ENCODE data around the gene RBM33. TPM values are rescaled to one million over a fixed set of nuclear protein-coding genes. Genes with fewer than 3 reads are reported as not detected.
A peak's percentile ranks its signal among the peaks of the same experiment; 100 is the strongest.

RBM33 gene
- total and polyA plus RNA-seq, 10 of the 15 experiments (the other 5 are each of a cell fraction or from before 2014, with no cell fraction given) = 4.7 to 67.2 (median 24.3) TPM

DNA sequence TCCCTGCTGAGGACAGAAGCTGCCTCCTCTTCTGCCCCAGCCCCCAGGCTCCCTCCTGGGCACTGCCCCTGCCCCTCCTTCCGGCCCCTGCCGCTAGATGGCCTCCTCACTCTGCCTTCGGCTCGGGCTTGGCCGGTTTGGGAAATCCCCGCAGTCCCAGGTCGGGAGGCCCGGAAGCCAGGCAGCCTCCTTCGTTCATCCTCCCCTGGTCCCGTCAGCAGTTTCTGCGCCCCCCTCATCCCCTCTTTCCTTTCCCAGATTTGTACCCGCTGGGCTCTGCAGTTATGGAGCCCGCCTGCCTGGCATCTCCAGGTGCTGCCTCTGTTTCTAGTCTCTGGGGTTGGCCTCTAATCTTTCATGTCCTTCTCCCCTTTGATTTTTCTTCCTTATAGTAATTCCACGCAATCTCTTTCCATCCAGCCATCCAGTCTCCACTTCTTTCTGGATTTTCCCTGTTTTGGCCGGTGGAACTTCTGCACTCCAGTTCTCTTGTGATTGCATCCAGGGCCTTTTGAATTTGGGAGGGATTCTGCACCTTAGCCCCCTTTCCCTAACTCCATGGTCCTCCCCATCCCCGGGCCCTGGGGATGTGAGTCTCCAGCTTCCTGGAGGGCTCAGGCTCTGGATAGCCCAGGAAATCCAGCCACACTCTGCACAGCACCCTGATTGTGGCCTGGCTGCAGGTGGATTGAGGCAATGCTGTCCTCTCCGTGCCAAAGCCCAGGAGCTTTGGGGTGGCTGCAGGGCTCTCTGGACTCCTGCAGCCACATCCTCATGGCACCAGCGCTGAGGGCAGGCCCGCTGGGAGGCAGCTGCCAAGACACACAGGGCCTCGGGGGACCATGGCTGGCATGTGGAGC, 171.1 kb downstream of the RBM33 start (continued):
- TF ChIP-seq NKRF (conservative IDR thresholded peaks at IDR 0.05) (no peak), ZNF24 (IDR thresholded peaks at IDR 0.05) (no peak), IRF4 (IDR thresholded peaks at IDR 0.05; ENCODE audit: low read depth, low read length) (0 out of 2 replicates have a peak, but pooled peaks have one; percentile 47)

DNA sequence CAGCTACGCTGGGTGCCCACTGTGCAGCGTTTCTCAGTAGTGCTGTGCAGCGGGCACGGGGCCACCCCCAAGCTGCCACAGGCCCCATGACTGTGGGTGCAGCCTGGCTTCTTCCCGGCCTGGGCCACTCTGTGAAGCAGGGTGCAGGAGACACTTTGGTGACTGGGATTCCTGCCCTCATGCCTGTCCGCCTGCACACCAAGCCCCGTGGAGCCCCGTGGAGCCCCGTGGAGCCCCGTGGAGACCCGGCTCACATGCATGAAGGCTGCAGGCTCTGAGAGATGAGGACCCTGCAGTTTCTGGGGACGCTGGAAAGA, 171.7 kb downstream of the RBM33 start:
- DNase-seq (ENCODE audit: low read depth, low spot score) (no peak), ATAC-seq (peak; percentile 15; the same call in 2 of the 3 replicates), FAIRE-seq (no peak)
- ChIA-PET POLR2A (no interaction called here), CTCF (interaction anchor here (0.8 to 1.6 kb wide), 3 partner anchors 659 to 1456 kb away, joined by 3 to 8 read pairs (median 3); no protein-coding TSS in a partner anchor), SMC1A (ENCODE audit: uncharacterized antibody, unreplicated experiment) (interaction anchor here (0.6 to 1.0 kb wide), 2 partner anchors 656 to 1135 kb away, joined by 3 to 5 read pairs; no protein-coding TSS in a partner anchor), RAD21 (ENCODE audit: unreplicated experiment) (no interaction called here)
- Histone ChIP-seq H2AFZ (ENCODE audit: control insufficient read depth, low read depth, low read length) (no peak overlapping the region), H3K9me3 (replicated peaks; ENCODE audit: control insufficient read depth, insufficient read depth, low read length) (no peaks in the 10 kb centered on the region; the same call in 2 of the 3 replicates), H3K36me3 (ENCODE audit: control insufficient read depth in 2 of 2, insufficient read depth in 2 of 2, low read length in 1 of 2) (no peaks in the 10 kb centered on the region), H3K27me3 (replicated peaks in 1 of 2; ENCODE audit: control insufficient read depth in 2 of 2, insufficient read depth in 2 of 2, low read length in 1 of 2) (peaks cover 3 to 6% of the 10 kb centered on the region in 2 experiments; a peak in 3 of 4 replicates), H4K20me1 (ENCODE audit: control insufficient read depth, insufficient read depth) (no peaks in the 10 kb centered on the region), H3K4me2 (ENCODE audit: control insufficient read depth, insufficient read depth) (no peak overlapping the region), H3K79me2 (ENCODE audit: control insufficient read depth, insufficient read depth, low read length) (no peaks in the 10 kb centered on the region), H3K4me3 (no peak overlapping the region), H3K4me1 (ENCODE audit: control insufficient read depth, insufficient read depth, low read length) (no peaks in the 10 kb centered on the region), H3K27ac (ENCODE audit: control insufficient read depth, insufficient read depth) (no peak overlapping the region), H3K9ac (ENCODE audit: control insufficient read depth, insufficient read depth, low read length) (no peak overlapping the region)
- 73% methylated on average over 12 of the region's 12 CpGs for WGBS (ENCODE audit: insufficient coverage, insufficient replicate concordance, low lambda C conversion rate, missing lambda C conversion rate)
- no TSS peak for BruUV-seq (replicated peaks)
- TF ChIP-seq GABPA (IDR thresholded peaks at IDR 0.05; ENCODE audit: low read depth) (no peak), SPI1 (IDR thresholded peaks at IDR 0.05; ENCODE audit: borderline replicate concordance, insufficient read depth, low read depth, low read length) (no peak), ZBTB11 (CRISPR knock-in tag; IDR thresholded peaks at IDR 0.05) (no peak), STAT1 (conservative IDR thresholded peaks at IDR 0.05) (no peak), E2F8 (IDR thresholded peaks at IDR 0.05; ENCODE audit: low read depth, partially characterized antibody) (no peak), ATF7 (IDR thresholded peaks at IDR 0.05; ENCODE audit: low read depth) (no peak), RAD51 (IDR thresholded peaks at IDR 0.05) (no peak)
- intact Hi-C loops (cut with micrococcal nuclease; ENCODE audit: unreplicated experiment) (loop anchor here (10.0 kb wide), 2 partner anchors 339 to 829 kb away; partner anchors contain the start of gene RNF32), in situ Hi-C loops (cut with MboI) (loop anchor here (5.0 to 25.0 kb wide), 3 partner anchors 656 to 1446 kb away; no protein-coding TSS in a partner anchor)
